CD14-positive monocyte (primary cell): ENCODE measurements around the gene PLCH1. TPM values are rescaled to one million over a fixed set of nuclear protein-coding genes. Genes with fewer than 3 reads are reported as not detected.

Experiments
- DNase-seq, 3 donors: peaks; one replicate each; pipeline ENCODE4 v3.0.0-alpha.2; 2011 to 2022
- H2AFZ ChIP-seq: 2 replicates; pipeline ENCODE4 v1.6.0; 2012; ENCODE audit warnings: mild to moderate bottlenecking, low read depth, low read length, inconsistent platforms; ENCODE audit not compliant: insufficient read depth, poor library complexity, severe bottlenecking
- H3K27ac ChIP-seq, 2 donors: 1 replicate in 1 of 2; 2 replicates in 1 of 2; pipeline ENCODE4 v1.5.1; 2012 to 2013; ENCODE audit warnings: low read length in 2 of 2, control low read depth in 1 of 2, inconsistent platforms in 1 of 2, low read depth in 1 of 2, mild to moderate bottlenecking in 1 of 2
- H3K27me3 ChIP-seq, 2 donors: one replicate each; pipeline versions ENCODE4 v1.6.0 to v1.6.1; 2011 to 2013; ENCODE audit warnings: low read length in 2 of 2; ENCODE audit not compliant: control insufficient read depth in 2 of 2, insufficient read depth in 2 of 2
- H3K36me3 ChIP-seq, 2 donors: replicated peaks in 1 of 2; 1 replicate in 1 of 2; 2 replicates in 1 of 2; pipeline versions ENCODE4 v1.5.1 to v1.6.1; 2012 to 2013; ENCODE audit warnings: low read length in 2 of 2, control low read depth in 1 of 2, inconsistent platforms in 1 of 2, mild to moderate bottlenecking in 1 of 2; ENCODE audit not compliant: insufficient read depth in 2 of 2, control insufficient read depth in 1 of 2
- H3K4me1 ChIP-seq, 2 donors: 1 replicate in 1 of 2; 2 replicates in 1 of 2; pipeline versions ENCODE4 v1.5.1 to v1.6.1; 2012 to 2013; ENCODE audit warnings: low read length in 2 of 2, control low read depth in 1 of 2, inconsistent platforms in 1 of 2, mild to moderate bottlenecking in 1 of 2, moderate library complexity in 1 of 2; ENCODE audit not compliant: insufficient read depth in 2 of 2, control insufficient read depth in 1 of 2
- H3K4me2 ChIP-seq: replicated peaks from 2 replicates; pipeline ENCODE3; 2012; ENCODE audit warnings: low read length, moderate library complexity, mild to moderate bottlenecking; ENCODE audit not compliant: poor library complexity, severe bottlenecking; ENCODE audit errors: extremely low read depth
- H3K4me3 ChIP-seq, 3 experiments: fragments of 200-600 bp in 1 of 3; sonication (generic) in 1 of 3; replicated peaks in 1 of 3; 1 replicate in 2 of 3; 2 replicates in 1 of 3; pipeline ENCODE4 v1.5.1; 2011 to 2013; ENCODE audit warnings: low read length in 3 of 3, mild to moderate bottlenecking in 3 of 3, control low read depth in 2 of 3, low read depth in 2 of 3, inconsistent platforms in 1 of 3, moderate library complexity in 1 of 3
- H3K79me2 ChIP-seq: 2 replicates; pipeline ENCODE4 v1.6.0; 2012; ENCODE audit warnings: mild to moderate bottlenecking, control low read depth, inconsistent platforms, low read length, moderate library complexity; ENCODE audit not compliant: insufficient read depth
- H3K9ac ChIP-seq: 2 replicates; pipeline ENCODE4 v1.6.0; 2017; ENCODE audit warnings: low read length, mild to moderate bottlenecking; ENCODE audit not compliant: insufficient read depth, poor library complexity, severe bottlenecking
- H3K9me3 ChIP-seq, 2 donors: replicated peaks in 1 of 2; 1 replicate in 1 of 2; 2 replicates in 1 of 2; pipeline versions ENCODE4 v1.5.1 to v1.6.1; 2012 to 2013; ENCODE audit warnings: low read length in 2 of 2, control low read depth in 1 of 2; ENCODE audit not compliant: control insufficient read depth in 1 of 2, insufficient read depth in 1 of 2
- H4K20me1 ChIP-seq: 2 replicates; pipeline ENCODE4 v1.6.0; 2012; ENCODE audit warnings: mild to moderate bottlenecking, low read length, control low read depth, moderate library complexity; ENCODE audit not compliant: insufficient read depth
- H3K27ac Mint-ChIP-seq, 7 donors: one replicate each; pipeline ENCODE4 v1.8.0; 2020; ENCODE audit warnings: mild to moderate bottlenecking in 7 of 7, mixed read lengths in 7 of 7, moderate library complexity in 6 of 7, inconsistent platforms in 2 of 7
- H3K27me3 Mint-ChIP-seq, 3 donors: one replicate each; pipeline ENCODE4 v1.8.0; 2021 to 2022; ENCODE audit warnings: low read depth in 3 of 3, mild to moderate bottlenecking in 3 of 3, mixed read lengths in 3 of 3, moderate library complexity in 3 of 3, inconsistent platforms in 1 of 3
- H3K36me3 Mint-ChIP-seq, 2 donors: one replicate each; pipeline ENCODE4 v1.8.0; 2020; ENCODE audit warnings: mixed read lengths in 2 of 2, inconsistent platforms in 1 of 2, mild to moderate bottlenecking in 1 of 2
- H3K4me1 Mint-ChIP-seq: one replicate; pipeline ENCODE4 v1.8.0; 2020; ENCODE audit warnings: mild to moderate bottlenecking, mixed read lengths
- H3K4me3 Mint-ChIP-seq, 2 donors: one replicate each; pipeline ENCODE4 v1.8.0; 2020; ENCODE audit warnings: mild to moderate bottlenecking in 2 of 2, mixed read lengths in 2 of 2, moderate library complexity in 1 of 2
- H3K9me3 Mint-ChIP-seq, 7 donors: one replicate each; pipeline ENCODE4 v1.8.0; 2020 to 2022; ENCODE audit warnings: mixed read lengths in 7 of 7, mild to moderate bottlenecking in 6 of 7, moderate library complexity in 6 of 7, inconsistent platforms in 2 of 7
- WGBS: methylation state at CpG from one replicate; pipeline ENCODE4 v1.1.5; 2013; ENCODE audit warnings: missing lambda C conversion rate; ENCODE audit not compliant: insufficient coverage; 5-methylcytosine and 5-hydroxymethylcytosine counted together
- intact Hi-C, 2 donors: fragments of 100-400 bp; cut with micrococcal nuclease; formaldehyde crosslinking; loops; one replicate each; pipeline versions ENCODE4 v1.15.0 to v1.15.1; 2023
- polyA plus RNA-seq, 3 donors: library from polyadenylated mRNA; depleted of rRNA in 1 of 3; unstranded in 2 of 3; stranded (reverse) in 1 of 3; fragments of 300-500 nt in 2 of 3; fragments of >200 nt in 1 of 3; fragmentation: Illumina TruSeq in 2 of 3; gene quantifications; 1 replicate in 2 of 3; 2 replicates in 1 of 3; pipeline ENCODE4 v1.2.3, GENCODE V29; 2012 to 2021
- TF ChIP-seq, protein P1 (sequence below): fragments of 200-600 bp; IDR thresholded peaks from one replicate; pipeline ENCODE4 v1.8.0; 2022; ENCODE audit warnings: antibody characterized with exemption, mild to moderate bottlenecking

The PLCH1 gene
- polyA plus RNA-seq, 3 donors, result not detected

DNA sequence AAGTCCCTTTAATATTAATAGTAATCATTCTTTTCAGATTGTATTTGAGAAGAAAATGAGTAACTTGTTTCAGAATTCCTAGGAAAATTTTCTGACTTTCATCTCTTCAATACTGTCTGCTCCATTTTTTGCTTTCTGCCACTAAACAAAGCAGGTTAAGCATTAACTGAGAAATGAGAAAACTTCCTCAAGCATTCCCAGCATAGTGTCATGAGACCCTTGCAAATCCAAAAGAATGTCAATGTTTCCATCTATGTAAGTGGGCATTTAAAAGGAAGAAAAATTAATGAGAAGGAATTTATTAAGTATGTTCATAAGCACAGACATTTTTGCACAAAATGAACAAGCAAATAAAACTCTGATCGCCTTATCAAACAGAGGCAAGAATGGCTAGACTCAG lies 303.4 kb downstream of the PLCH1 start:
- H3K9me3 Mint-ChIP-seq, result peaks cover 0 to 7% (median 0%) of the 10 kb centered on the region in 7 donors
- H3K79me2 ChIP-seq, result no peaks in the 10 kb centered on the region
- intact Hi-C loops, result no loop called here
- H3K9ac ChIP-seq, result no peak overlapping the region
- WGBS, result no CpG with 5 or more reads among the region's 1 CpG
- H3K9me3 ChIP-seq, result no peaks in the 10 kb centered on the region
- no peak overlapping the region for H3K4me3 Mint-ChIP-seq
- H4K20me1 ChIP-seq, result no peaks in the 10 kb centered on the region
- H3K4me2 ChIP-seq, result no peak overlapping the region
- peaks cover 0 to 2% (median 0%) of the 10 kb centered on the region in 3 donors for H3K27me3 Mint-ChIP-seq
- no peak for DNase-seq
- TF ChIP-seq, protein P1, sequence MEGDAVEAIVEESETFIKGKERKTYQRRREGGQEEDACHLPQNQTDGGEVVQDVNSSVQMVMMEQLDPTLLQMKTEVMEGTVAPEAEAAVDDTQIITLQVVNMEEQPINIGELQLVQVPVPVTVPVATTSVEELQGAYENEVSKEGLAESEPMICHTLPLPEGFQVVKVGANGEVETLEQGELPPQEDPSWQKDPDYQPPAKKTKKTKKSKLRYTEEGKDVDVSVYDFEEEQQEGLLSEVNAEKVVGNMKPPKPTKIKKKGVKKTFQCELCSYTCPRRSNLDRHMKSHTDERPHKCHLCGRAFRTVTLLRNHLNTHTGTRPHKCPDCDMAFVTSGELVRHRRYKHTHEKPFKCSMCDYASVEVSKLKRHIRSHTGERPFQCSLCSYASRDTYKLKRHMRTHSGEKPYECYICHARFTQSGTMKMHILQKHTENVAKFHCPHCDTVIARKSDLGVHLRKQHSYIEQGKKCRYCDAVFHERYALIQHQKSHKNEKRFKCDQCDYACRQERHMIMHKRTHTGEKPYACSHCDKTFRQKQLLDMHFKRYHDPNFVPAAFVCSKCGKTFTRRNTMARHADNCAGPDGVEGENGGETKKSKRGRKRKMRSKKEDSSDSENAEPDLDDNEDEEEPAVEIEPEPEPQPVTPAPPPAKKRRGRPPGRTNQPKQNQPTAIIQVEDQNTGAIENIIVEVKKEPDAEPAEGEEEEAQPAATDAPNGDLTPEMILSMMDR, result no peak
- H2AFZ ChIP-seq, result no peak overlapping the region
- no peak overlapping the region for H3K27ac ChIP-seq
- H3K36me3 ChIP-seq, result no peaks in the 10 kb centered on the region
- H3K27ac Mint-ChIP-seq, result no peak overlapping the region
- H3K4me1 Mint-ChIP-seq, result no peaks in the 10 kb centered on the region
- H3K36me3 Mint-ChIP-seq, result no peaks in the 10 kb centered on the region
- no peaks in the 10 kb centered on the region for H3K27me3 ChIP-seq
- H3K4me1 ChIP-seq, result no peaks in the 10 kb centered on the region
- no peak overlapping the region for H3K4me3 ChIP-seq

DNA sequence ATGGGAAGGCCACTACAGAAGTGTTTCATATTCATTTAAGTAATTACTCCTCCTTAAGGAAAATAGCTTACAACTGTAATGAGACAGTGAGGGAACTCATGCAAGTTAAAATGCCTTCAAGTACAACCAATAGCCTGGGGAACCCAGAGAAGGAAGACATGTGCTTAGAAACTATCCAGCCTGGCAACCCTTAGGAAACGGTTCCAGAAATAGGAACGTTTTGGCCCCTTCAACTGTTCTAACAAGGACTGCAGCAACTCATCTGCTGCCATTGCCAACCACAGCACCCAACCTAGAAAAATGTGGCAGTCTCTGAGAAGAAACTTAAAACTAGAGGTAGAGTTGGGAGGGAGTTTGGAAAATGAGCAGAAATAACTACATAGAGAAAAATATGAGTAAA lies 303.8 kb downstream of the PLCH1 start:
- H3K9me3 ChIP-seq, result no peaks in the 10 kb centered on the region
- peaks cover 0 to 7% (median 0%) of the 10 kb centered on the region in 7 donors for H3K9me3 Mint-ChIP-seq
- no CpG with 5 or more reads among the region's 2 CpGs for WGBS
- no peaks in the 10 kb centered on the region for H3K27me3 ChIP-seq
- no peak overlapping the region for H3K9ac ChIP-seq
- no peaks in the 10 kb centered on the region for H3K36me3 Mint-ChIP-seq
- H3K4me3 ChIP-seq, result no peak overlapping the region
- no peak overlapping the region for H3K27ac ChIP-seq
- no peaks in the 10 kb centered on the region for H3K4me1 Mint-ChIP-seq
- H4K20me1 ChIP-seq, result no peaks in the 10 kb centered on the region
- intact Hi-C loops, result no loop called here
- peaks cover 0 to 2% (median 0%) of the 10 kb centered on the region in 3 donors for H3K27me3 Mint-ChIP-seq
- no peak overlapping the region for H2AFZ ChIP-seq
- no peaks in the 10 kb centered on the region for H3K36me3 ChIP-seq
- H3K4me1 ChIP-seq, result no peaks in the 10 kb centered on the region
- no peak overlapping the region for H3K27ac Mint-ChIP-seq
- H3K4me2 ChIP-seq, result no peak overlapping the region
- H3K79me2 ChIP-seq, result no peaks in the 10 kb centered on the region
- TF ChIP-seq, protein P1, result no peak
- no peak overlapping the region for H3K4me3 Mint-ChIP-seq
- DNase-seq, result no peak
